ENCODE data around the gene DLG1.
"Not testable (repeated sequence)": the region's sequence is repeated elsewhere in the genome, so short reads cannot be mapped to it uniquely, and the experiment has no call there.

The DLG1 gene

DNA sequence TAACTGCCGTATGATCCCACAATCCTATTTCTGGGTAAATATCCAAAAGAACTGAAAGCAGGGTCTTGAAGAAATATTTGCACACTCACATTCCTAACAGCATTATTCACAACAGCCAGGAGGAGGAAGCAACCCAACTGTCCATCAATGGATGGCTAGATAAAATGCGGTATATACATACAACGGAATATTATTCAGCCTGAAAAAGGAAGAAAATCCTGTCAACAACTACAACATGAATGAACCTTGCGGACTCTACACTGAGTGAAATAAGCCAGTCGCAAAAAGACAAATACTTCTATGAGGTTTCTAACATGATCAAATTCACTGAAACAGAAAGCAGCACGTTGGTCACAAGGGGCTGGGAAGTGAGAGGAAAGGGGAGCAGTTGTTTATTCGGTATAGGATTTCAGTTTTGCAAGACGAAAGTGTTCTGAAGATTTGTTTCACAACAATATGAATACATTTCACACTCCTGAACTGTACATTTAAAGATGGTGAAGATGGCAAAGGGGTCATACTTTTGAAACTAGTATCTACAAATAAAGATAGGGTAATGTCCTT, 6.2 kb downstream of the DLG1 start:
- no peak overlapping the region for H3K4me3 ChIP-seq (ENCODE audit: low read depth, low read length)

DNA sequence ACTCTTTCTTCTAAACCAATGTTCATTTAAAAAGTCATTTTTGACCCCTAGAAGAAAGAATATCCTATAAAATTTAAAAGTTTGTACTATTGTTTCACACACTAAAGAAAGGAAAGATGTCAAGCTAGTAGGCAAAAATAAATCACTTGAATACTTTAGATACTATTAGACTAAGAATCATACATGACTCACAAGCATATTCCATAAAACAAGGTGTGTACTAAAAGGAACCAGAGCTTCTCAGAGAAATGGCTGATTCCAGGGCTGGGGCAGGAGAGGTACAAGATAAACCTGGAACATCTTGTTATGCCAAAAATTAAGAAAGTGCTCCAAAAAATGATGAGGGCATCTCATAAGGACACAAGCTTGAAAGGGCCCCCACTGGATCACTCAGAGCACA, 8.7 kb downstream of the DLG1 start:
- no peak overlapping the region for H3K4me3 ChIP-seq (ENCODE audit: low read depth, low read length)

DNA sequence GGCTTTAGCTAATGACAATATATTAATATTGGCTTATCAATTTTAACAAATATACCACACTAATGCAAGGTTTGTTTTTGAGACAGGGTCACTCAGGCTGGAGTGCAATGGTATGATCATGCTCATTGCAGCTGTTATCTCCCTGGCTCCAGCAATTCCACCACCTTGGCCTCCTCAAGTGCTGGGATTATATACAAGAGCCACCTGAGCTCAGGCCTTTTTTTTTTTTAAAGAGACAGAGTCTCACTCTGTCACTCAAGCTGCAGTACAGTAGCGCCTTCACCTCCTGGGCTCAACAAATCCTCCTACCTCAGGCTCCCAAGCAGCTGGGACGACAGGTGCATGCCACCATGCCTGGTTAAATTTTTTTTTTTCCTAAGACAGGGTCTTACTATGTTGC, 11.7 kb downstream of the DLG1 start:
- H3K4me3 ChIP-seq (ENCODE audit: low read depth, low read length): no peak overlapping the region

DNA sequence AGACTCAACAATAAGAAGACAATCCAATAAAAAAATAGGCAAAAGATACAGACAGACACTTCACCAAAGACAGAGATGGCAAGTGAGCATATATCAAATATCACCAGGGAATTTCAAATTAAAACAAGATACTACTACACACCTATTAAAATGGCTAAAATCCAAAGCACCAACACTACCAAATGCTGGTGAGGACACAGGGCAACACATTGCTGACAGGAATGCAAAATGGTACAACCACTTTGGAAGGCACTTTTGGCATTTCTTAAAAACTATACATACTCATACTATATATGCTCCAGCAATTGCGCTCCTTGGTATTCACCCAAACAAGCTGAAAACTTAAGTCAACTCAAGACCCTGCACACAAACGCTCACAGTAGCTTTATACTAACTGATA, 12.9 kb downstream of the DLG1 start:
- H3K4me3 ChIP-seq (ENCODE audit: low read depth, low read length): no peak overlapping the region

DNA sequence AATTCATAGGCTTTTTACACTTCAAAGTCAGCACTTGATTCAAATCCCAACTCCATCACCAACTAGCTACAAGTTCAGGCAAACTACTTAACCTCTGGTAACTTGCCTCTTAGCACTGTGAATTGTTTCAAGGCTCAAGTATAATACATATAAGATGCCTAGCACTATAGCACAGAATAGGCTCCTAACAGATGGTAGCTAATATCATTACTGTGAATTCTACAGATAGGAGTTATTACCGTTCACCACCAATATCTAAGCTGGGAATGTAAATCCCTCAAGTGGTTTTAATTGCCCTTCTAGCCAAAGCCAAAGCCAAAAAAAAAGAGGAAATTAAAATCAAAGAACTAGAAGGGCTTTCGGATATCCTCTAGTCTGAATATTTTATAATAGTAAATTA, 15.4 kb downstream of the DLG1 start:
- no peak overlapping the region for H3K4me3 ChIP-seq (ENCODE audit: low read depth, low read length)

DNA sequence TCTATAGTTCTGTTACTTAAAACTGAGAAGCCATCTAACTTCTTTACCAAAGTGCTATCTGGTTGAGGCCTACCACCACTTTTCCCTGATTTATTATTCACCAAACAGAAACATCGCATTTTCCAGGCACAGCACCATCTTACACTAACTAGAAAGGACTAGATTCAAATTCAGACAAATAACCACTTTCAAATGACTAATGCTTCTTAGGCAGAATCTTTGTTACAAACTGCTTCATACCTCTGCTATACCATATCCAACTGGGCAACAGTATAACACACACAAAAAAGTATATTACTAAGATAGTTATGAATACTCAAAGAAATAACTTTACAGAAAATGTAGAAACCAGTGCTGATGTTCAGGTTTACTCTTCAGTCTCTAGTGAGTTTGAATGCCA, 16.6 kb downstream of the DLG1 start:
- H3K4me3 ChIP-seq (ENCODE audit: low read depth, low read length): no peak overlapping the region

DNA sequence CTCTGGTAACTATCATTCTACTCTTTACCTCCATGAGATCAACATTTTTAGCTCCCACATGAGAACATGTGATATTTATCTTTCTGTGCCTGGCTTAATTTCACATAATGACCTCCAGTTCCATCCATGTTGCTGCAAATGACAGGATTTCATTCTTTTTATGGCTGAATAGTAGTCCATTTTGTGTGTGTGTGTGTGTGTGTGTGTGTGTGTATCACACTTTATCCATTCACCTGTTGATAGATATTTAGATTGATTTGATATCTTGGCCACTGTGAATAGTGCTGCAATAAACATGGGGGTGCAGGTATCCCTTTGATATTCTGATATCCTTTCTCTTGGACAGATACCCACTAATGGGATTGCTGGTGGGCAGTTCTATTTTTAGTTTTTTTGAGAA, 18.3 kb downstream of the DLG1 start:
- H3K4me3 ChIP-seq (ENCODE audit: low read depth, low read length): no peak overlapping the region

DNA sequence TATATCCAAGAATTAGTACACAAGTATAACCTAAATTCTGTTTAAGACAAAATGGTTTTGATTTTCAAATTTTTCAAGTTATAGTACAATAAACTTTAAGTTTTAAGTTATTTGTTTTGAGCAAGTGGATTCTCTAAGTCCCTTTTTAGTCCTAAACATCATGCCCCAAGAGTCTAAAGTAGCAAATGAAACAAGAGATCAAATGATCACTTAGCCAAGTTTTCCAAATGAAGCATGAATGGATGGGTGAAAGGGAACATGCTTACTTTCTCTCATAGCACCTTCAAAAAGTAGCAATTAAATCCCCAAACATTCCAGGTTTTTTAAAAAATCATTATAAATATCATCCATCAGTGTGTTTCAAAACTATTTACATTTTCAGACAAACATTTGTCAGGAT, 19.5 kb downstream of the DLG1 start:
- no peak overlapping the region for H3K4me3 ChIP-seq (ENCODE audit: low read depth, low read length)

DNA sequence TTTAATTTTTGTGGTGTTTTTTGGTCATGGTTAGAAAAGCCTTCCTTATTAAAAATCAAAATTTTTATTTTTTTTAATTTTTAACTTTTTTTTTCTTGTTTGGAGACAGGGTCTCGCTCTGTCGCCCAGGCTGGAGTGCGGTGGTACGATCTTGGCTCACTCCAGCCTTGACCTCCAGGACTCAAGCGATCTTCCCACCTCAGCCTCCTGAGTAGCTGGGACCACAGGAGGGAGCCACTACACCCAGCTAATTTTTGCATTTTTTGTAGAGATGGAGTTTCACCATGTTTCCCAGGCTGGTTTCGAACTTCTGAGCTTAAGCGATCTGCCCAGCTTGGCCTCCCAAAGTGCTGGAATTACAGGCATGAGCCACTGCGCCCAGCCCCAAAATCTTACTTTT, 21.6 kb downstream of the DLG1 start:
- not testable (repeated sequence) for H3K4me3 ChIP-seq (ENCODE audit: low read depth, low read length)

DNA sequence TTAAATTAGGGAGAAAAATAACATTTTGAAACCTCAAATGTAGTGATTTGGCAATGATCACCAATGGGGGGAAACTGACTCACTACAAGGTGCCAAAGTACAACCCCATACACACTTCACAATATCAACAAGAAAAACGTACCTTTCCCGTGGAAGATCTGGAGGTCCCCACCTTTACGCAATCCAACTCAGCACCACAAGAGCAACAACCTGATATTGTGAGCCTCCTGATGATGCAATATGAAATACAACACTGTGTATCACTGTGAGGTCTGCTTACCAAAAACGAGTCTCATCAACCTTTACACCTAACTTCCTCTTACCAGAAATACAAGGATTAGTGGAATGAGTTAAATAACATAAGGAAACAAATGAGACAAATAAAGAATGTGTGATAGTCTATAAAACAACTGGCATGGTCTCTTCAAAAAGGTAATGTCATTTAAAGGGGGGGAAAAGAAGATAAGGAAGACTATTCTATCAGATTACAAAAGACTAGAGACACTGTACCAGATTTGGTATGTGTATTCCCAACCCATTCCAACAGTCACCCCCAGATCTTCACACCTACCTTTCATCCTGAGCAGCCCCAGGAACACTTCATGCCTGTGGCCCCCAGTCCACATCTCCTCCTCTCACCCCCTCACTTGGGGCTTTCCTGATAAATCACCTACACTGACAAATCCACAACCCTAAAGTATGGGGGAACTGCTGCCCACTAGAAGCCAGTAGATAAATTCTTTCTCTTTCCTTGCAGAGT, 27.7 kb downstream of the DLG1 start:
- H3K4me3 ChIP-seq (ENCODE audit: low read depth, low read length): no peak overlapping the region

DNA sequence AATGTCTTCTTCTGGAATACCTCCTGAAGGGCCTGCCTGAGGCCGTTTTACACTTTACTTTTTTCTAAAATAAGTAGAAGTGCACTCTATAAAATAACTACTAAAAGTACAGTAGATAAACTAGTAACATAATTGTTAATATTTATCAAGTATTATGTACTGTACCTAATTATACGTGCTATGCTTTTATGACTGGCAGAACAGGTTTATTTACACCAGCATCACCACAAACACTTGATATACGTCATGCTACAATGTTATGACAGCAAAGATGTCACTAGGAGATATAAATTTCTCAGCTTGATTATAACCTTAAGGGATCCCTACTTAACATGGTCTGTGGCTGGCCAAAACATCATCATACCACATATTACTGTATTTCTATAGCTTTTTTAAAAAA, 29.4 kb downstream of the DLG1 start:
- no peak overlapping the region for H3K4me3 ChIP-seq (ENCODE audit: low read depth, low read length)

DNA sequence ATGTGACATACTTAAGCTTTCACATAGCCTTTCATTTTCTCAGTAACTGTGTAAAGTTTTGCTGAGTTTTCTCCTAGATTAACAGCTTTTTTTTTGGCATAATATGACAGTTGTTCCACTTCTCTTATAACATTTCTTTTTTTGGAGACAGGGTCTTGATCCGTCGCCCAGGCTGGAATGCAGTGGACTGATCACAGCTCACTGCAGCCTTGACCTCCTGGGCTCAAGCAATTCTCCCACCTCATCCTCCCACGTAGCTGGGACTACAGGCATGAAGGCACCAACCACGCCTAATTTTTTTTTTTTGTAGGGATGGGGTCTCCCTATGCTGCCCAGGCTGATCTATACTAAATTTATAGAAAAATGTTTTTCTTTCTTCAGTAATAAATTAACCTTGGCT, 30.1 kb downstream of the DLG1 start:
- no peak overlapping the region for H3K4me3 ChIP-seq (ENCODE audit: low read depth, low read length)

DNA sequence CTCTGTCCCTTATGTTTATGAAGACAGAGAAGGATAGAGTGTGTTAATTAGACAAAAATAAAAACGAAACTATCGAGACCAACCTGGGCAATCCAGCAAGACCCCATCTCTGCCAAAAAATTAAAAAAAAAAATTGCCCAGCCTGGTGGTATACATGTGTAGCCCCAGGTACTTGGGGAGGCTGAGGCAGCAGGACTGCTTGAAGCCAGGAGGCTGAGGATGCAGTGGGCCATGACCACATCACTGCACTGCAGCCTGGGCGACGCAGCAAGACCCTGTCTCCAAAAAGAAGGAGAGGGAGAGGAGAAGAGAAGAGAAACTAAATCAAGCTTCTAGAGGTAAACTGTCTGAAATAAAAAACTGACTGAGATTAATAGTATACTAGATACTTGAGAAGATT, 32.1 kb downstream of the DLG1 start:
- H3K4me3 ChIP-seq (ENCODE audit: low read depth, low read length): no peak overlapping the region

DNA sequence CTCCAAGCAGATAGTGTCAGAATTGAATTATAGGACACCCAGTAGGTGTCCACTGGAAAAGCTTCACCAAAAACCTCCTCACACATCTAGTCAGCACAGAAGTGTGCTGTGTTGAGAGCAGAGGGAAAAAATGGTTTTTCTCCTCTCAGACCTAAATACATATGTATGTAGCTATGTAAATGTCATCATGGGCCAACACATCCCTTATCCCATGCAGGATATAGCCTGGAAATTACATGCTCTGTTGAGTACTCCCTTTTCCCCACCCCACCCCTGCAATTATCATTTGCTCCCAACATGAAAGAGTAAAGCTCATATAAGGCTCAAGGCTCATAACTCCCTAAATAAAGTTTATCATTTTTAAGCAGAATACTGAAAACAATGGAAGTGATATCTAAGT, 35.7 kb downstream of the DLG1 start:
- H3K4me3 ChIP-seq (ENCODE audit: low read depth, low read length): no peak overlapping the region

DNA sequence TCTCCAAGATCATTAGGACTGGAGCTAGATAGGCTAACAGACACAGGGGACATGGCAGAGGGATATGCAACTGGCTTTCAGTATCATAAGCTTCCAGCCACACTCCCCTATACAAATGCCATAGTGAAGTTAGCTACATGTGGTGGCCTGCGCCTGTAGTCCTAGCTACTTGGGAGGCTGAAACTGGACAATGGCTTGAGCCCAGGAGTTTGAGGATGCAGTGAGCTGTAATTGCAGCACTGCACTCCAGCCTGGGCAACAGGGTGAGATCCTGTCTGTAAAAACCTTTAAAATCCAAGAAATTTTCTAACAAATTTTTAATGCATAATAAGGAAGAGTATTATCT, 37.3 kb downstream of the DLG1 start:
- H3K4me3 ChIP-seq (ENCODE audit: low read depth, low read length): no peak overlapping the region

DNA sequence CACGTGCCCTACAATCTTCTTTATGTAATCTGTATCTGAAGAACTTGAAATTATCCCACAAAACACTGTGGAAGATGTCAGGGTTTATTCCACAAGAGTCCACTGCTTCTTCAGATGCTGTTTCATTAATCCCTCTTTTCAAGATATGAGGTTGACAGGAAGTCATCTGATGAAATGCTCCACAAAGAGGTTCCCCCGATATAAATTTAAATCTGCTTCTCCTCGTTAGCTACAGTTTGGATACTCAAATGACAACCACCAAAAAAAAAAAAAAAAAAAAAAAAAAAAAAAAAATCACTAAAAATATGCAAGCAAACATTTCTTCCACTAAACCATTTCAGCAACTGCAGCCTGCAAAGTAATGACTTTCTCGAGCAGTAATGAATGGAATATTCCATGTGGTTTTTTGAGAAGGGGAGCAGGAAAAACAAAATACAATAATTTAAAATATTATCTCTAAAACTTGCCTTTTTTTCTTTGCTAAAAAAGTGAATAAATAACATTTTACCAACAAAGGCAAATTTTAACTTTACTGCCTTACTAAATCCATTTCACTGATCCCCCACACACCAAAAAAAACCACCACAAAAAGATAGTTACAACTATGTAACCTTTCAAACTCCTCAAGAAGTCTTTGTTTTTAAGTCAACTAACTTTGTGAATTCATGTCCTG, 37.8 kb downstream of the DLG1 start:
- H3K4me3 ChIP-seq (ENCODE audit: low read depth, low read length): no peak overlapping the region

DNA sequence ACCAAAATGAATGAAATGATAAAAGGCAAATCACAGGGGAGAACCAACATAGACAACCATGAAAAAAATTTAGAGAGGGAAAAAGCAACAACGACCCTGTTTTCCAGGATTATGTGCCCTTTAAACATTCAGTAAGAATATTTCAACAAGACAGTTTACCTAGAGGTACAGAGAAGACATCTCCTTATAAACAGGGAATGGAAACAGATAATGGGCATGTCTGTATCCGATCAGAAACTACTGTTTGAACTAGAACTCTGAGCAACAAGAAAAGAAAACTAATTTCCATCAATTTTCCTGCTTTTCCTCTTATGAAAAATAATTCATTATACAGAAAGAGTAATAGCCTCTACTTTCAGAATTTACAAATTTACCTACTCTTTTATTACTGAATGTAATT, 39.3 kb downstream of the DLG1 start:
- no peak overlapping the region for H3K4me3 ChIP-seq (ENCODE audit: low read depth, low read length)

DNA sequence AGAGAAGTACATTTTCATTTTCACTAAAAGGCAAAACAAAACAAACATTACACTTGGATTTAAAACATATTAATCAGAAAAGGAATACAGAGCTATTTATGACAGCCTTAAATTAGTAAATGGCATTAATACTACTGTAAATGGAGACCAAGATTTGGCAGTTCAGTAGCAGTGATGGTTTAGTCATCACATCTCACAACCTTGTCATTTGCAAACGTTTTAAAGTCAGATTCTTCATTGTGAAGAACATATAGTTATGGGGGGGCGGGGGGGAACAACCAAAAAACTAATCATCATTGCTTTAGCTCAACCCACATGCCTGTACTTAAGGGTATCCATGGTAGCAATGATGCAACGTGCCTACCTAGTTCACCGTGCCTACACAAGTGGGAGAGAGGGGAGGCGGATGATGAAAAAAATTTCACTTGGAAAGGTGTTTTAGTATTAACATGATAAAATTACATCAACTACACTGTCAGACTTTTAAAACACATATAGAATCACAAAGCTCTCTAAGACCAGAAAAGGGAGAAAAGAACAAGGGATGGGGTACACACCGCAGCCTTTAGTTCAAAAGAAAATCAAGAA, 40.1 kb downstream of the DLG1 start:
- no peak overlapping the region for H3K4me3 ChIP-seq (ENCODE audit: low read depth, low read length)

DNA sequence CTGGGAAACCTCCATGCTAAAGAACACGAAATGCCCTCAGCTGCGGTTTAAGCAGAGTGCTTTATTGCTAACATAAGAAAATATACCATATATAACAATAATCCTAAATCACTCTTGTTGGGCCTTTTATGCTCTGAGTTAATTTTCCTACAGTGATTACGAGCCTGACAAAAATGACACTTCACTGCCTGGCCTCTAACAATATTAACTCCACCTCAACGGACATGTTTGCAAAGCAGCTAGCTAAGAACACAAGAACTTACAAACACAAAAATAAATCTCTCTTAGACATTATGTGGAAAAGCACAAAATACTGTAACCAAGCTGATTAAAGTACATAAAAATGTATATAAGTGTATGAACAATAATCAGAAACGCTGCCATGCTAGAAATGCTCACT, 40.7 kb downstream of the DLG1 start:
- H3K4me3 ChIP-seq (ENCODE audit: low read depth, low read length): no peak overlapping the region

DNA sequence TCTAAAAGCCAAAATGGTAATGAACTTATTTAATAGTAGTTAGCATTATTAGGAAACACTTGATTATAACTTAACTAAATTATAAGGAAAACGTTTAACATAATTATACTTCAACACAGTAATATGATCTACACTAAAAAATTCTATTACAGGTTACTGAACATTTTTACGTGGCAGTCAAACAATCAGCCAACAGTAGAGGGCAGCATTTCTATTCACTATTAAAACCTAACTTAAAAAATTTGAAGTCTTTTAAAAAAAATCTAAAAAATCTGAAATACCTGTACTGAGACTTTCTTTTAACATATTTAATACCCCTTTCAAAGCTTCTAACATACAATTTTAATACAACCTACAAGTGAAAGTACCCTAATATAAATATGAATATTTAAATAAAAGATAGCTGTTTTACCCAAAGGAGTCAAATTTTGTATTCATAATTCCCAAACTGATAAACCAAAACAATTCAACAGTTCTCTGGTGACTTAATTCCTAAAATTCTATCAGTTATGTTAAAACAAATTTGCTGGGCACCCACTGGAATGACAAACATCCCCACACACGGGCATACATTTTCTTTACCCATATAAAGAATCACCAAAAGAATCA, 41.5 kb downstream of the DLG1 start:
- H3K4me3 ChIP-seq (ENCODE audit: low read depth, low read length): no peak overlapping the region

DNA sequence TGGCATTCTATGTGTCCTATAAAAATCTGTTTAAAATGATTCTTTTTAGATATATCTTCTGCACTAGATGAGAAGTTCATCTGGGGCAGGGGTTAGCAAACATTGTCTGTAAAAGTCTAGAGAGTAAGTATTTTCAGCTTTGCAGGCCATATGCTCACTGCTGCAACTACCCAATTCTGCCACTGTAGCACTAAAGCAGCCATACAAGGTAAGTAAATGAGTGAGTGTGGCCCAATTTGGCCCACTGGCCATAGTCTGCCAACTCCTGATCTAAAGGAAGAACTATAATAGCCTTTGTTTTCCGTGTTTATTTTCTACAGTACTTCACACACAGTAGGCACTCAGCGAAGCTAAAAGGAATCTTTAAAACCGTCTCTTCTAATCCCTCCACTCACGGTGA, 42.3 kb downstream of the DLG1 start:
- no peak overlapping the region for H3K4me3 ChIP-seq (ENCODE audit: low read depth, low read length)
